ENCODE measurements around the gene GNGT1. TPM values are rescaled to one million over a fixed set of nuclear protein-coding genes. Genes with fewer than 3 reads are reported as not detected.
"Not testable (repeated sequence)": the region's sequence is repeated elsewhere in the genome, so short reads cannot be mapped to it uniquely, and the experiment has no call there.

The GNGT1 gene
- total RNA-seq, 1 experiment from 2014 or later, result 0.67 TPM

DNA sequence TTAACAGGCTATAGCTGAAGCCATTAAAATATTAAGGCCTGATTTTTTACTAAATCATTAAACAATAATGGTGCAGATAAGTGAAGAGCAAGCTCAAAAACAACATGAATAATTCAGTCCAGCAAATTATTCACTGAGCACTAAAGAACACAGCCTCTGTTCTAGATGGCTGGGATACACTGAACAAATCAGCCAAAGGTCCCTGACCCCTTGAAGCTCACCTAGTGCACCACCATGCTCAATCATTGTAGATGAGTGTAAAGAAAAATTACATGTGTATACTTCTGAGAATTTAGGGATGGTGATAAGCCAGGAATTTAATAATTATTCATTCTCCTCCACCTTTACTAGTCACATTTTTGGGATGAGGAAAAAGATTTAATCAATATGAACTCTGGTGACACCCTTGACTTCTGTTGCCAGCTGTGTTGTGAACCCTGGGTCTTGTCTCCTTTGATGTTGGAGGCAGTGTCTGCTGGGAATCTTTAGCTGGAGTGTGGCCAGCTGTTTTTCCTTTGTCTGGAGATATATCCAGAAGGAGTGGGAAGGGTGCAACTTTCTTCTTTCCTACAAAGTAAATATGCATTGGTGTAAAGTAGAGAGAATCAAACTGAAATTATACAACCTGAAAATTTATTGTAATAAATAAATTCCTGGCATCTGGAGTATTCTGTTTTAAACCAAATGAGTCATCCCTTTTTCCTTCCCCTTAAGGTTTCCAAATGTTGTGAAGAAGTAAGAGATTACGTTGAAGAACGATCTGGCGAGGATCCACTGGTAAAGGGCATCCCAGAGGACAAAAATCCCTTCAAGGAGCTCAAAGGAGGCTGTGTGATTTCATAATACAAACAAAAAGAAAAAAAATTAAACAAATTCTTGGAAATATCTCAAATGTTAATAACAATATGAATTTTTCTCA lies 4.0 kb downstream of the GNGT1 start:
- DNase-seq (ENCODE audit: low spot score), result peak; percentile 70

DNA sequence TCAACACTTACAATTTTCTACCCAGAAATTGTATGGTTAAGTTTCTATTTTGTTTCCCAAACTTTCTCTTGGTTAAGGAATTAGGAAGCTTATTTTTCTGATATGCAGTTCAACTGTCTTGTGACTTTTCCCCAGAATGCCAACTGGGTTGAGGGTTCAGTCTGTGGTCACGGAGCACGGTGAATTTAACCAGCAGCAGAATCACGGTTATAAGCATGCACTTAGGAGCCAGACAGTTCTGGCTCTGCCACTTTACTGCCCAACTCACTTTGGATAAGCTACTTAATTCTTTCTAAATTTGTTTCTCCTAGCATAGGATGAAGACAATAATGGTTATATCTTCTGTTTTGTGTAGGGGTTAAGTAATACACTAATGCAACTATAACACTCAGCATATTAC lies 4.9 kb downstream of the GNGT1 start:
- not testable (repeated sequence) for DNase-seq (ENCODE audit: low spot score)

DNA sequence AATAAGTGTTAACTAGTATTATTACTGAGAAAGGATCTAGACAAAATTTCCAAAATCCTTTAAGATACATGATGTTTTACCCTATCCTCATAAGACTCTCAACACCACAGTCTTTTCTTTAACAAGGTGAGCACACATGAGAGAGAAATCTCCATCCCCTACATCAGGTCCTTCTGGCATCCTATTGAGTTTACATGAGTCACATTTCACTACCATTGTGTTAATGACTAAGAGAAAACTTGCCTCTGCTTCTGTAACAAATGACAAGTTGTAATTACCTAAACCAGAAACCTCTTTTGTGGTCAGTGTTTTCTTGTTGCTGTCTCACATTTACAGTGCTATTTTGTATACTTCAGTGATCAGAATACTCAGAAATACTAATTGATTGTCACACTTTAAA lies 5.3 kb downstream of the GNGT1 start:
- not testable (repeated sequence) for DNase-seq (ENCODE audit: low spot score)

DNA sequence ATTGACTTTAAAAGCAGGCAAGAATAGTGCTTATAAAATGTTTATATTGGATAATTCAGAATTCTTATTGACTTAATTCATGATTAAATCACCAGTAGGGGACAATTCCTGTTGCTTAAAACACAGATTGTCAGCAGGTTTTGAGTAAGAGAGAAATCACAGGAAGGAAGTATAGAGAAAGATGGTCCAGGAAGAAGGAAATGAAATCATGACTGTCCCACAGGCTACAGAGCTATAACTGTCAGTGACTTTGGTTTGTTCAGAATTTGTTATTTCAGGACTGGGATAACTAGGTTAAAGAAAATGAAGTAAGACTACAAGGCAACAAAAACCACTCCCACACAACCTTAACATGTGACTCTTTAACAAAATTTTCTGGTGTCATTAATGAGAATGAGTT lies 6.8 kb downstream of the GNGT1 start:
- no peak for DNase-seq (ENCODE audit: low spot score)

DNA sequence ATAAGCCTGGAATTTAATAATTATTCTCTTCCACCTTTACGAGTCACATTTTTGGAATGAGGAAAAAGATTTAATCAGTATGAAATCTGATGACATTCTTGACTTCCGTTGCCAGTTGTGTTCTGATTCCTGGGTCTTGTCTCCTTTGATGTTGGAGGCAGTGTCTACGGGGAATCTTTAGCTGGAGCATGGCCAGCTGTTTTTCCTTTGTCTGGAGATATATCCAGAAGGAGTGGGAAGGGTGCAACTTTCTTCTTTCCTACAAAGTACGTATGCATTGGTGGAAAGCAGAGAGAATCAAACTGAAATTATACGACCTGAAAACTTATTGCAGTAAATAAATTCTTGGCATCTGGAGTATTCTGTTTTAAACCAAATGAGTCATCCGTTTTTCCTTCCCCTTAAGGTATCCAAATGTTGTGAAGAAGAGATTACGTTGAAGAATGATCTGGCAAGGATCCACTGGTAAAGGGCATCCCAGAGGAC lies 8.3 kb downstream of the GNGT1 start:
- peak; percentile 83 for DNase-seq (ENCODE audit: low spot score)

DNA sequence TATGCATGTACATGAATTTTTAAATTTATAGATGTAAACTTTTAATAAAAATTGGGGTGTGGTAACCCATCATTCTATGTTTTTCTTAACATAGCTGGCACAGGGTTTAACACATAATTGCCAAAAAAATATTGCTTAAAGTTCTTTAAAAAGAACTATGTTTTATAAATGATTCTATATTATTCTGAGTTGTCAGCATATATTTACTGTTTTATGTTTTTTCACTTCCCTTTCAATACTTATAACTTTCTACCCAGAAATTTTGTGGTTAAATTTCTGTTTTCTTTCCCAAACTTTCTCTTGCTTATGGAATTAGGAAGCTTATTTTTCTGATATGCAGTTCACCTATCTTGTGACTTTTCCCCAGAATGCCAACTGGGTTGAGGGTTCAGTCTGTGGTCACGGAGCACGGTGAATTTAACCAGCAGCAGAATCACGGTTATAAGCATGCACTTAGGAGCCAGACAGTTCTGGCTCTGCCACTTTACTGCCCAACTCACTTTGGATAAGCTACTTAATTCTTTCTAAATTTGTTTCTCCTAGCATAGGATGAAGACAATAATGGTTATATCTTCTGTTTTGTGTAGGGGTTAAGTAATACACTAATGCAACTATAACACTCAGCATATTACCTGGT lies 9.0 kb downstream of the GNGT1 start:
- DNase-seq (ENCODE audit: low spot score), result not testable (repeated sequence)

DNA sequence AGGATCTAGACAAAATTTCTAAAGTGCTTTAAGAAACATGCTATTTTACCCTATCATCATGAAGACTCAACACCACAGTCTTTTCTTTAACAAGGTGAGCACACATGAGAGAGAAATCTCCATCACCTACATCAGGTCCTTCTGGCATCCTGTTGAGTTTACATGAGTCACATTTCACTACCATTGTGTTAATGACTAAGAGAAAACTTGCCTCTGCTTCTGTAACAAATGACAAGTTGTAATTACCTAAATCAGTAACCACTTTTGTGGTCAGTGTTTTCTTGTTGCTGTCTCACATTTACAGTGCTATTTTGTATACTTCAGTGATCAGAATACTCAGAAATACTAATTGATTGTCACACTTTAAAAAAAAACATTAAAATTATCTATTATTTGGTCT lies 9.5 kb downstream of the GNGT1 start:
- DNase-seq (ENCODE audit: low spot score), result not testable (repeated sequence)

DNA sequence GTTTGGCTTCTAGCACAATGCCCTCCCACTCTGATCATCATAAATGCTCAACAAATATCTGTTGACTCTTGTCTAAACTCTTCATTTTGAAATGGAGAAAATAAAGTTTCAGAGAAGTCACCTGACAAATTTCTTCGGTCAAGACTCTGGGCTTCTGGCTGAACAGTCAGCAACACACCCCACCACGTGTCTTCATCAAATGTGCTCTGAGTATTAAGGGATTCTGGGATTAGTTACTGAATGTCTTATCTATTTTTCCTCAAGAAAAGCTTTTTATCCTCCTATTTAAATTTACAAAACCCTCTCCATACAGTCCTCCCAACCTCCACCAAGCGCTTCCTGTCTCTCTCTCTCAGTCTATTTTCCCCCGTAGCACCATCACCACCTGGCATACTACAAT lies 9.9 kb downstream of the GNGT1 start:
- not testable (repeated sequence) for DNase-seq (ENCODE audit: low spot score)

DNA sequence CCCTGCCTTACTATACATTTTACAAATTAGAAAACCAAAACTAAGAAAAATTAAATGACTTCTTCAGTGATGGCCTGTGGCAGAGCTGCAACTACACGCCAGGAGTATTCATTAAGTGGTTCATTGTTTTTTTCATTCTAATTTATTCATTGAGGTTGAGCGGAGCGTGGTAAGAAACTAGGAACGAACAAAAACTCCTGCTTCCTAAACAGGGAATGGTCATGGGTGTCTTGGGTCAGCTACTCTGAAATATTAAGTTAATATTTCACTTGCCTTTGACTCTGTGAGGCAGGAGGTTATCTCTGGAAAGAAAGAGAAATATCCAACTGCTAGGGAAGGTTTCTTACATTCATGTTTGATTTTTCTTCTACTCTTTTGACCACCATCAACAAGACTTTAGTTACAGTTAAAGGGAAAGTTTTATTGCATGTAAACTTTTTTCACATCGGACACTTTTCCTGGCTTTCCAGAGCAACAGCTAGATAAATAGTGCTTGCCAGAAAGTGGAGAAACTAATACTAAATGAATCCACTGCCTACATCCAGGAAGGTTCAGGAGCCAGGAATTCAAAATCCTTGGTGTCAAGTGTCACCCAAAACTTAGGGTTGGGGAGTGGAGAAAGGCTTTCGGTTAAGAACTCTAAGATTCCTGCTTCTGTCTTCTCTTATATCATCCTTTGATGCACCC lies 14.3 kb downstream of the GNGT1 start:
- DNase-seq (ENCODE audit: low spot score), result no peak

DNA sequence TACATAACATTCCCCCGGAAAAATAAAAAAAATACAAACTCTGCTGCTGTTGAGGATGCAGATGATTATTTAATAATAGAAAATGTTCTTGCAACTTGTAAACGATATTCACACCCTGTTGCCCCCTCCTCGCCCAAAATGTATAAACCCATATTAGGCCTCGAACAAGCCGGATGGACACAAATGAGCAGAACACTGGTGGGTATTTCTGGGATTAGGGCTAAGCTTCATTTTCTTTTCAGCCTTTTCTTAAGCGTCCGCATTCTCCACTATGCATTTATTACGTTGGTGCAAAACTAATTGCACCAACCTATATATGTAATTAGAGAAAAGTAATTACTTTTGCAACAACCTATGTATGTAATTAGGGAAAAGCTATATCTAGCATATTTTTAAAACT lies 14.8 kb downstream of the GNGT1 start:
- DNase-seq (ENCODE audit: low spot score), result no peak

DNA sequence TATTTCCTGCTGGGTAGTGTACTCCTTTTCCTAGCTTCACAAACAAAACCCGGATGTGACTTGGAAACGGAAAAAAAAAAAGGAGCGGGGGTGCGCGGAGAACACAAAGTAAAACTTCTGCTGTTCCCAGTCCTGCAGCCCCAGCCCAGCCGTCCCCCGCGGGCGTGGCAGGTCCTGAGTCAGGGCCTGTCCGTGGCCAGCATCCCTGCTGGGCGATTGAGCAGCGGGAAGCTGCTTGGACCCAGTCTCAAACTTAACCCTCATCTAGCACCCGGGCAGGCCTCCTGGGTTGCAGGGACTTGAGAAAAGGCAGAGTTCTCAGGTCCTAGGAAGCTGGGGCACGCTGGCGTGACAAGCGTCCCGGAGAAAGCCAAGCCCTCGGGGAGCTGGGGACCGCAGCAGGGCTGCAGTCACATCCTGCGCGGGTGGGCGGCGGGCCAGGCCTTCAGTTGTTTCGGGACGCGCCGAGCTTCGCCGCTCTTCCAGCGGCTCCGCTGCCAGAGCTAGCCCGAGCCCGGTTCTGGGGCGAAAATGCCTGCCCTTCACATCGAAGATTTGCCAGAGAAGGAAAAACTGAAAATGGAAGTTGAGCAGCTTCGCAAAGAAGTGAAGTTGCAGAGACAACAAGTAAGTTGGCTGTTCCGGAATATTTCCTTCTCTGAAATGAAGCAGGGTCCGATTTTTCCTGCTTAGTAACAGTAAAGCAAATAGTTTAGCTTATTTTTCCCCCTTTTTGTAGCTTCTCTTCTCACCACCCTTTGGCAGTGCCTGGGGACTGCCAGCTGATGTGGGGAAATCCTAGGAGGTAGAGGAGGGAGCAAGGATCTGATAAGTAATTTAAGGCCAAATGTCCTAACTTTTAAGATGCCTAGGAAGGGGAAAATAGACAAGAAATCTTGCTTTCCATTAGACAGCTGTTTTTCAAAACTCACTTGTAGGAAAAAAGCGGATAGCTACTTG lies 15.5 kb downstream of the GNGT1 start, which contains the start of gene GNG11:
TSS of gene GNG11 (plus strand) at position 129 of the 960 bp plus-strand sequence. CDS start at position 532, 403 bp downstream.
- DNase-seq (ENCODE audit: low spot score), result peak; percentile 72

DNA sequence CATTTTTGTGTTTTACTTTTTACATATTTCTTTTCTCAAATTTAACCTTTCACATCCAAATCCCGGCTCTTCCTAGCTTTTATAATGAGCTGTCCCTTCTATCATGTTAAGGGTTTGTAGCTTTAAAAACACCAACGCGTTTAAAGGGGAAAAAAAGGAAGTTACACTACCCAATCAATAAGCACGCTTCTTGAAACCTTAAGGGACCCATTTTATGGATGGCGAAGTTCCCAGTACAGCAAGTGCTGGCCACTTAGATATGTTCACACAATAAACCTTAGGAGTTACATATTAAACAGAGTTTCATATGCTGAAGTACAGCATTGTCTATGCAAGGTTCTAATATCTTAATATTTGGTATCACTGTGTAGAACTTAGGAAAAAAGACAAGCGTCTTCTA lies 16.9 kb downstream of the GNGT1 start:
- no peak for DNase-seq (ENCODE audit: low spot score)

DNA sequence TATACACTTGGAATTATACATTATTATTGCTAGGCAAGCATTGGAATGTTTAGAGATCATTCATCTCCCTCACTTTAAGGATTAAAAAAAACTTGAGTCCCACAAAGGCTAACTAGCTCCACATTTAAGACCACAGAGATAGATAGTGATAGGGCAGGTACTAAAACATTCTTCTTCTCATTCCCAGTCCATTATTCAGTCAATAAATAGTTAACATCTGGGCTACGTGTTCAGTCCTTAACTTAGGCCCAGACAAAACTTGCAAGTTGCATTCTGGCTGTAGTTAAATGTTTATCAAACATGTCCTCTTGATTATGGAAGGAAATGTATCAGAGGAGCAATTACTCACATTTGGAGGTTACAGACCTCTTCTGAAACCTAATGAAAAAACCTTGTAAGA lies 17.6 kb downstream of the GNGT1 start:
- no peak for DNase-seq (ENCODE audit: low spot score)

DNA sequence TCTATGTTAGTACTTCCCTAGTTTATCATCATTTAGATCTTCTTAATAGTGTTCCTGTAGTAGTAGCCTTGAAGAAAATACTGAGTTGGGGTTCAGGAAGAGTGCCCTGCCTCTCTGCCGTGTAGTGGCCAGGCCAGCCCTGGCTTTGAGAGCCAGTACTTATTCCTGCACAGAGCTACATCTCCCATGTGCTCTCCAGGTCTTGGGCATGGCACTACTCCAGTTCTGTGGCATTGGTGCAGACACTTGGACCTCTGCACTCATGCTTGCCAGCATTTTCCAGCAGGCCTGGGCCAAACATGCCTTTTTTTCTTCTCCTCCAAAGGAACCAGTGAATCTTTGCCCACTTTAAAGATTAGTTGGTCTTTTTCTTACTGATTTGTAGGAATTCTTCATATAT lies 20.4 kb downstream of the GNGT1 start:
- no peak for DNase-seq (ENCODE audit: low spot score)

DNA sequence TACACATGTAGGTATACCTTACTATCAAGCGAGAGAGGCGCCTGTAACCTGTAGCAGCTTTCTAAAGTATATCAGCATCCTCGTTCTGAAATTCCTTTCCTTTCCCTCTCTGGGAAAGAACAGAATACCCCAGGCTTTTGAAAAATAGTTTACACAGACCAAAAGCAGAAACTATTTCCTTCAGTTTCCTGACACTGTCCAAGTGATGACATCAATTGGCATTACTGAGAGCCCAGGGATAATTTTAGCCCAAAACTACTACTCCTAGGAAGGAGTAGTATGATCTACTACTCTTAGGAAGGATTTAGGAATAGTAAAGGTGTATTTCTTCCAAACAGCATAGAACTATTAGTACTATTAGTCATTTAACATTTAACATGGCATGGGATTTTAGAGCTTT lies 21.2 kb downstream of the GNGT1 start:
- no peak for DNase-seq (ENCODE audit: low spot score)

DNA sequence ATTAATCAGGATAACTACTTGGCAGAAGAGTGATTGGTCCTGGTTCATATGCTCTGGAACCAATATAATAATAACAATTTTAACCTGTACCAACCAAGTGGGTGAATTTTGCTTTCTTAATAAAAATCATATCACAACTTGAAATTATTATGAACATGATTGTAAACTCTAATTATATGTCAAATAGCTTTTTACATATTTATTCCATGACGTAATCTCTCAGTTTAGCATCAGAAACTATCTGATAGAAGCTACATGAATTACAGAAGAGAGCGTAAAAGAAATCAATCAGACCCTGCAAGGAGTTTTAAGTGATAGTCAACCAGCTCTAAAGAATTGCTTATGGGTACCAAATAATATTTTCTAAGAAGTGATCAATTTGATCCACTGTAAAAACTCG lies 25.3 kb downstream of the GNGT1 start:
- DNase-seq (ENCODE audit: low spot score), result no peak

DNA sequence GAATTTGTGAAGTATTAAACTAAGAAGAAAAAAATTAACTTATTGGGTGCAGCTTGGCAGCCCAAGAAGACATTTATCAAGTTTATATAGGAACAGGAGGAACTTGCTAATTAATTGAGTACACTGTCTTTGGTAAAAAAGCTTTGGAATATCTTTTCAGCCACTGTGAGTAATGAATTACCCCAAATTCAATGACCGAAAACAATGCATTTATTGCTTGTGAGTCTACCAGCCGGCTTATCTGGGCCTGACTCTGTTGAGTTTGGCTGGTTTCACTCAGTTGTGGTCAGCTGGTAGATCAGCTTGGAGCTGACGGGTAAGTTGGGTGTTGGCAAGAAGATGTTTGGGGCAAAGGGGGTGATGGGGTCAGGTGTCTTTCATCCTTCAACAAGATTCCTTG lies 26.8 kb downstream of the GNGT1 start:
- DNase-seq (ENCODE audit: low spot score), result no peak

DNA sequence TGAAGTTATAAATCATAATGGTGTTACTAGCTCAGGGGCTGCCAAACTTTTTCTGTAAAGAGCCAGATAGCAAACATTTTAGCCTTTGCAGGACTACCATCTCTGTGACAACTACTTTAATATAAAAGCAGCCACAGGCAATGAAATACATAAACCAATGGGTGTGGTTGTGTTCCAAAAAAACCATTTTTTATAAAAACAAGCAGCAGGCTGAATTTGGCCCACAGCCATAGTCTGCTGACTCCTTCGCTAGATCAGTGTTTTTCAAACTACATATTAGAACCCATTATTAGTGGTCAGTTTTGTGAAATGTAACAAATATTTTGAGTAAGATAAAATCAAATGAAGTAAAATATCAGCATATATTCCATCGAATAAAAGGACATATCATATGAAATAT lies 28.7 kb downstream of the GNGT1 start:
- no peak for DNase-seq (ENCODE audit: low spot score)

DNA sequence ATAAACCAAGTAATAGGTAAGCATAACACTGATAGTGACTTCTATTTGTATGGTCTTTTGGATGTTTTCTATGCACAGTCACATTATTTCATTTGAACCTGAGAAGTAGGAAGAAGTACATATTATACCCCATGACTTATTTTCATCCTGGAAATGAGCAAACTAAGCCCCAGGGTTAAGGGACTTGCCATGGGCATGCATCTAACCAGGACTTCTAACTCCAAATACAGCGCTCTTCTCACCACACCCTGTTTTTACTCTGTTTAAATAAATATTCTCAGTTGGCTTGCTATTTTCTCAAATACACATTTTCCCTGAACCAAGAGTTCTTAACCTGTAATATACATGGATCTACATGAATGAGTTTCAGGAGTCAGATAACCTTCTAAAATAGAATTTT lies 31.5 kb downstream of the GNGT1 start:
- no peak for DNase-seq (ENCODE audit: low spot score)

DNA sequence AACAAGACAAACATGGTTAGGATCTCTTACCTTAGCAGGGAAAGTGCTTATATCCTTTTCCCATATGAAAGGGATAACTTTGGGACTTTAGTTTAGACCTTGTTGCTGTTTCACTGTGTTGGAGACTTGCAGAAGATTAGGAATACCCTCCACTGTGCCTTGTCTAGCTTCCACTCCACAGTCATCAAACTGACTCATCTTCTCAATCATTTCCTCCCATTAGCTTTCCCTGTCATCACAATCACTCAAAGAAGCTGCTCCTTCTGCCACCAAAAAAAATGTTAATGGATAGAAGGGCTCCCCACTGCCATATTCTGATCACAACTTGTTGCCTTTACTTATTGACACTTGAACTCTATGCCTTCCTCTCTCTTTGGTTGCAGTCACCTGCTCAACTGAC lies 31.9 kb downstream of the GNGT1 start:
- DNase-seq (ENCODE audit: low spot score), result no peak

DNA sequence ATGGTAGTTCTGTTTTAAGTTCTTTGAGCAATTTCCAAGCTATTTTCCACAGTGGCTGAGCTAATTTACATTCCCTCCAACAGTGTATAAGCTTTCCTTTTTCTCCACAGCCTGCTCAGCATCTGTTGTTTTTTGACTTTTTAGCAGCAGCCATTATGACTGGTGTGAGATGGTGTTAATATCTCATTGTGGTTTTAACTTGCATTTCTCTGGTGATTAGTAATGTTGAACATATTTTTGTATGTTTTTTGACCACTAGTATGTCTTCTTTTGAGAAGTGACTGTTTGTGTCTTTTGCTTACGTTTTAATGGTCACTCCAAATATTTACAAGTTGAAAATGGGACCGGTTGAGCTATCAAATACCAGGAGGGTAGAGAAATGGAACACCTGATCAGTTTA lies 35.6 kb downstream of the GNGT1 start:
- DNase-seq (ENCODE audit: low spot score), result no peak
